SK-N-SH (cell line): Measurements from ENCODE around the gene KIF18B. TPM values are rescaled to one million over a fixed set of nuclear protein-coding genes. Genes with fewer than 3 reads are reported as not detected.

ENCODE experiments used
- CTCF ChIA-PET: fragments of 300-600, 350-600 bp; formaldehyde crosslinking; extraction: SDS; loops from one replicate; lab custom pipeline; 2021; lab: Yijun Ruan, JAX
- POLR2A ChIA-PET: fragments of 350-600 bp; sonication (Branson Sonifier 250); formaldehyde crosslinking; extraction: SDS; loops from one replicate; lab custom pipeline; 2020; ENCODE audit warnings: antibody characterized with exemption, inconsistent platforms; lab: Yijun Ruan, JAX
- DNase-seq: peaks from one replicate; pipeline ENCODE4 v3.0.0; 2012
- H2AFZ ChIP-seq: fragments of 200-600 bp; sonication (generic); 2 replicates; pipeline ENCODE4 v1.8.1; 2016; ENCODE audit warnings: antibody characterized with exemption, mild to moderate bottlenecking, low read depth
- H3F3A ChIP-seq: fragments of 200-600 bp; sonication (generic); replicated peaks from 2 replicates; pipeline ENCODE3; 2016; ENCODE audit warnings: antibody characterized with exemption, mild to moderate bottlenecking; ENCODE audit not compliant: insufficient read depth
- H3K27ac ChIP-seq, 2 experiments: fragments of 200-500 bp in 1 of 2; fragments of 200-600 bp in 1 of 2; sonication (Bioruptor generic) in 1 of 2; sonication (generic), shearing (Covaris generic) in 1 of 2; 2 replicates each; pipeline versions ENCODE4 v1.5.1 to v1.6.1; 2014 to 2016; ENCODE audit warnings: low read depth in 2 of 2, inconsistent platforms in 1 of 2, low read length in 1 of 2, mild to moderate bottlenecking in 1 of 2, mixed read lengths in 1 of 2
- H3K27me3 ChIP-seq: fragments of 200-600 bp; sonication (generic), shearing (Covaris generic); 2 replicates; pipeline ENCODE4 v1.6.1; 2016; ENCODE audit warnings: mixed run types; ENCODE audit not compliant: insufficient read depth
- H3K36me3 ChIP-seq, 2 experiments: fragments of 200-500 bp in 1 of 2; fragments of 200-600 bp in 1 of 2; sonication (Bioruptor generic) in 1 of 2; sonication (generic) in 1 of 2; replicated peaks in 1 of 2; 2 replicates each; pipeline versions ENCODE3 to v1.5.1; 2014 to 2016; ENCODE audit warnings: low read length in 1 of 2, mild to moderate bottlenecking in 1 of 2; ENCODE audit not compliant: insufficient read depth in 2 of 2, control insufficient read depth in 1 of 2
- H3K4me1 ChIP-seq, 2 experiments: fragments of 200-500 bp in 1 of 2; fragments of 200-600 bp in 1 of 2; sonication (Bioruptor generic) in 1 of 2; sonication (generic), shearing (Covaris generic) in 1 of 2; 2 replicates each; pipeline versions ENCODE4 v1.5.1 to v1.6.1; 2014 to 2016; ENCODE audit warnings: low read depth in 1 of 2, low read length in 1 of 2, mixed run types in 1 of 2; ENCODE audit not compliant: insufficient read depth in 2 of 2, control insufficient read depth in 1 of 2
- H3K4me2 ChIP-seq: fragments of 200-600 bp; sonication (generic), shearing (Covaris generic); 2 replicates; pipeline ENCODE4 v1.6.1; 2017; ENCODE audit warnings: mixed run types
- H3K4me3 ChIP-seq, 2 experiments: fragments of 200-500 bp in 1 of 2; fragments of 200-600 bp in 1 of 2; sonication (Bioruptor generic) in 1 of 2; sonication (generic), shearing (Covaris generic) in 1 of 2; 2 replicates each; pipeline versions ENCODE4 v1.5.1 to v1.8.1; 2014 to 2016; ENCODE audit warnings: low read depth in 2 of 2, inconsistent platforms in 1 of 2, low read length in 1 of 2, mild to moderate bottlenecking in 1 of 2, mixed read lengths in 1 of 2, moderate library complexity in 1 of 2
- H3K79me2 ChIP-seq: fragments of 200-600 bp; sonication (generic); 2 replicates; pipeline ENCODE4 v1.8.1; 2017; ENCODE audit warnings: mild to moderate bottlenecking; ENCODE audit not compliant: insufficient read depth
- H3K9ac ChIP-seq: fragments of 200-600 bp; sonication (generic); 2 replicates; pipeline ENCODE4 v1.6.1; 2017; ENCODE audit warnings: mixed run types
- H3K9me2 ChIP-seq: fragments of 200-600 bp; sonication (generic); 2 replicates; pipeline ENCODE4 v1.6.1; 2017; ENCODE audit warnings: mixed run types
- H3K9me3 ChIP-seq: fragments of 200-600 bp; sonication (generic); 2 replicates; pipeline ENCODE4 v1.6.1; 2017; ENCODE audit warnings: mixed run types, mild to moderate bottlenecking, moderate library complexity
- H4K20me1 ChIP-seq: fragments of 200-600 bp; sonication (generic); 2 replicates; pipeline ENCODE4 v1.6.1; 2017; ENCODE audit warnings: mild to moderate bottlenecking, mixed run types; ENCODE audit not compliant: insufficient read depth
- CHD2 ChIP-seq: fragments of 150-350 bp; IDR thresholded peaks from 2 replicates; pipeline ENCODE4 v1.6.1; 2018; ENCODE audit warnings: low read length; ENCODE audit not compliant: partially characterized antibody
- CTCF ChIP-seq: fragments of 200-600 bp; sonication (generic); IDR thresholded peaks from 2 replicates; pipeline ENCODE4 v1.6.1; 2017; ENCODE audit warnings: antibody characterized with exemption, mild to moderate bottlenecking, moderate library complexity
- ELF1 ChIP-seq: IDR thresholded peaks from 2 replicates; pipeline ENCODE4 v1.4.0; 2012
- JUND ChIP-seq: IDR thresholded peaks from 2 replicates; pipeline ENCODE4 v1.4.0; 2012
- POLR2AphosphoS5 ChIP-seq: IDR thresholded peaks from 2 replicates; pipeline ENCODE4 v1.6.1; 2012; ENCODE audit warnings: low read depth, low read length
- RAD21 ChIP-seq: IDR thresholded peaks from 2 replicates; pipeline ENCODE4 v1.6.1; 2012; ENCODE audit warnings: mild to moderate bottlenecking, low read length
- RCOR1 ChIP-seq: fragments of 150-350 bp; IDR thresholded peaks from 2 replicates; pipeline ENCODE4 v1.6.1; 2017; ENCODE audit warnings: antibody characterized with exemption, low read length
- REST ChIP-seq: IDR thresholded peaks from 2 replicates; pipeline ENCODE4 v1.6.1; 2012; ENCODE audit warnings: mild to moderate bottlenecking, low read depth, low read length, moderate library complexity
- RXRA ChIP-seq: IDR thresholded peaks from 2 replicates; pipeline ENCODE4 v1.4.0; 2012; ENCODE audit warnings: low read depth, mild to moderate bottlenecking, borderline replicate concordance
- SIN3A ChIP-seq: IDR thresholded peaks from 2 replicates; pipeline ENCODE4 v1.6.1; 2012; ENCODE audit warnings: low read depth, mild to moderate bottlenecking, low read length, moderate library complexity, borderline replicate concordance
- SMC3 ChIP-seq: IDR thresholded peaks from 2 replicates; pipeline ENCODE4 v1.6.1; 2012; ENCODE audit warnings: low read depth, low read length, improper control_type of control experiment
- TAF1 ChIP-seq: IDR thresholded peaks from 2 replicates; pipeline ENCODE4 v1.6.1; 2012; ENCODE audit warnings: low read depth, mild to moderate bottlenecking, low read length, moderate library complexity, borderline replicate concordance
- TEAD4 ChIP-seq: IDR thresholded peaks from 2 replicates; pipeline ENCODE4 v1.4.0; 2012; ENCODE audit warnings: mild to moderate bottlenecking, borderline replicate concordance; ENCODE audit not compliant: insufficient read depth
- USF1 ChIP-seq: IDR thresholded peaks from 2 replicates; pipeline ENCODE4 v1.4.0; 2012; ENCODE audit warnings: low read depth, borderline replicate concordance
- ZBTB33 ChIP-seq: IDR thresholded peaks from 2 replicates; pipeline ENCODE4 v1.4.0; 2012; ENCODE audit warnings: low read depth, borderline replicate concordance
- WGBS: methylation state at CpG from one replicate; pipeline ENCODE4 v1.1.6; 2017; ENCODE audit warnings: low lambda C conversion rate; 5-methylcytosine and 5-hydroxymethylcytosine counted together
- polyA plus RNA-seq, 3 experiments: library from polyadenylated mRNA; depleted of rRNA; stranded (reverse); fragments of >200 nt; gene quantifications; 2 replicates each; pipeline ENCODE4 v1.2.3, GENCODE V29; 2012

Gene KIF18B
- polyA plus RNA-seq, 1 of the 3 experiments (the other 2 are of a cell fraction) = 14.7 TPM

GRCh38 chr17:44884941-44885340 lies 62.6 kb downstream of the KIF18B start:
- H3K4me2 ChIP-seq = no peak overlapping the region
- H3K9me3 ChIP-seq = no peaks in the 10 kb centered on the region
- H3F3A ChIP-seq = peaks cover 11% of the 10 kb centered on the region
- no peak overlapping the region for H3K9ac ChIP-seq
- WGBS = 98% methylated on average over 2 of the region's 2 CpGs
- CTCF ChIA-PET = interaction anchor here (0.7 to 13.9 kb wide), 6 partner anchors 14 to 250 kb away, joined by 3 to 324 read pairs (median 4); partner anchors contain the start of gene ACBD4
- no peak for DNase-seq
- POLR2A ChIA-PET = interaction anchor here (0.6 kb wide), 1 partner anchor 43 kb away, joined by 4 read pairs; no protein-coding TSS in a partner anchor
- H3K27ac ChIP-seq = no peak overlapping the region
- no peaks in the 10 kb centered on the region for H3K27me3 ChIP-seq
- TF ChIP-seq TAF1 (no peak), RXRA (no peak), CHD2 (no peak), ZBTB33 (no peak)
- no peaks in the 10 kb centered on the region for H3K9me2 ChIP-seq
- H2AFZ ChIP-seq = no peak overlapping the region
- H4K20me1 ChIP-seq = peaks cover 21% of the 10 kb centered on the region
- no peaks in the 10 kb centered on the region for H3K4me1 ChIP-seq
- H3K79me2 ChIP-seq = peaks cover 33% of the 10 kb centered on the region
- peaks cover 57 to 65% of the 10 kb centered on the region in 2 experiments for H3K36me3 ChIP-seq
- no peak overlapping the region for H3K4me3 ChIP-seq

- WGBS = 89% methylated on average over 4 of the region's 4 CpGs
- Histone ChIP-seq H2AFZ (no peak overlapping the region), H3K36me3 (peaks cover 65 to 75% of the 10 kb centered on the region in 2 experiments), H3K9me2 (no peaks in the 10 kb centered on the region), H3K4me2 (no peak overlapping the region), H3K9me3 (no peaks in the 10 kb centered on the region), H3K9ac (no peak overlapping the region), H4K20me1 (0 out of 2 replicates have a peak, but pooled peaks cover 5% of the 10 kb centered on the region), H3K27me3 (no peaks in the 10 kb centered on the region), H3F3A (peaks cover 24% of the 10 kb centered on the region), H3K27ac (no peak overlapping the region), H3K79me2 (peaks cover 12% of the 10 kb centered on the region; the same call in 1 of the 2 replicates), H3K4me1 (no peaks in the 10 kb centered on the region), H3K4me3 (no peak overlapping the region)
- POLR2A ChIA-PET = no interaction called here
- no peak for DNase-seq
- CTCF ChIA-PET = interaction anchor here (0.9 to 13.9 kb wide), 7 partner anchors 7 to 218 kb away, joined by 3 to 324 read pairs (median 4); no protein-coding TSS in a partner anchor
- TF ChIP-seq ELF1 (no peak), SIN3A (no peak), SMC3 (no peak), JUND (no peak), USF1 (no peak), POLR2AphosphoS5 (no peak), REST (no peak), TEAD4 (no peak), RAD21 (no peak), RCOR1 (no peak), CTCF (no peak)
Observed at GRCh38 chr17:44881145-44881544, 66.4 kb downstream of the KIF18B start.
